HFFc6 (cell line): ENCODE results near the gene SV2B. TPM values are rescaled to one million over a fixed set of nuclear protein-coding genes. Genes with fewer than 3 reads are reported as not detected.

Source experiments
- DNase-seq: peaks from one replicate; pipeline ENCODE4 v3.0.0-alpha.2; 2018
- H3K27ac Mint-ChIP-seq: 2 replicates; pipeline ENCODE4 v1.8.0; 2020; ENCODE audit warnings: mild to moderate bottlenecking, mixed read lengths
- H3K27me3 Mint-ChIP-seq: 2 replicates; pipeline ENCODE4 v1.8.0; 2021; ENCODE audit warnings: mild to moderate bottlenecking, moderate library complexity, mixed read lengths; ENCODE audit not compliant: insufficient read depth
- H3K36me3 Mint-ChIP-seq: 2 replicates; pipeline ENCODE4 v1.8.0; 2021; ENCODE audit warnings: low read depth, mixed read lengths
- H3K4me1 Mint-ChIP-seq: 2 replicates; pipeline ENCODE4 v1.8.0; 2020; ENCODE audit warnings: low read depth, mixed read lengths
- H3K4me3 Mint-ChIP-seq: 2 replicates; pipeline ENCODE4 v1.8.0; 2020; ENCODE audit warnings: mild to moderate bottlenecking, moderate library complexity, mixed read lengths
- H3K9me3 Mint-ChIP-seq: 2 replicates; pipeline ENCODE4 v1.8.0; 2020; ENCODE audit warnings: mild to moderate bottlenecking, mixed read lengths
- long read RNA-seq: library from polyadenylated mRNA; unstranded; transcript quantifications from one replicate; pipeline ENCODE4 v2.0.0, GENCODE V29; 2019
- total RNA-seq, 6 experiments: library from RNA; stranded (reverse); fragmentation: NEBNext Ultra II Directional; extraction: Animal tissue kit (Norgen Biotek cat#: 25700); gene quantifications; 2 replicates in 1 of 6; 3 replicates in 5 of 6; pipeline ENCODE4 v1.2.3, GENCODE V29; 2021
- TF ChIP-seq, protein P1 (sequence below): fragments of 200-600 bp; sonication (generic); IDR thresholded peaks from 2 replicates; pipeline ENCODE4 v1.5.0; 2021; ENCODE audit warnings: antibody characterized with exemption, mild to moderate bottlenecking

Gene SV2B, protein sequence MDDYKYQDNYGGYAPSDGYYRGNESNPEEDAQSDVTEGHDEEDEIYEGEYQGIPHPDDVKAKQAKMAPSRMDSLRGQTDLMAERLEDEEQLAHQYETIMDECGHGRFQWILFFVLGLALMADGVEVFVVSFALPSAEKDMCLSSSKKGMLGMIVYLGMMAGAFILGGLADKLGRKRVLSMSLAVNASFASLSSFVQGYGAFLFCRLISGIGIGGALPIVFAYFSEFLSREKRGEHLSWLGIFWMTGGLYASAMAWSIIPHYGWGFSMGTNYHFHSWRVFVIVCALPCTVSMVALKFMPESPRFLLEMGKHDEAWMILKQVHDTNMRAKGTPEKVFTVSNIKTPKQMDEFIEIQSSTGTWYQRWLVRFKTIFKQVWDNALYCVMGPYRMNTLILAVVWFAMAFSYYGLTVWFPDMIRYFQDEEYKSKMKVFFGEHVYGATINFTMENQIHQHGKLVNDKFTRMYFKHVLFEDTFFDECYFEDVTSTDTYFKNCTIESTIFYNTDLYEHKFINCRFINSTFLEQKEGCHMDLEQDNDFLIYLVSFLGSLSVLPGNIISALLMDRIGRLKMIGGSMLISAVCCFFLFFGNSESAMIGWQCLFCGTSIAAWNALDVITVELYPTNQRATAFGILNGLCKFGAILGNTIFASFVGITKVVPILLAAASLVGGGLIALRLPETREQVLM
- not detected for total RNA-seq
- long read RNA-seq = 0 reads

DNA sequence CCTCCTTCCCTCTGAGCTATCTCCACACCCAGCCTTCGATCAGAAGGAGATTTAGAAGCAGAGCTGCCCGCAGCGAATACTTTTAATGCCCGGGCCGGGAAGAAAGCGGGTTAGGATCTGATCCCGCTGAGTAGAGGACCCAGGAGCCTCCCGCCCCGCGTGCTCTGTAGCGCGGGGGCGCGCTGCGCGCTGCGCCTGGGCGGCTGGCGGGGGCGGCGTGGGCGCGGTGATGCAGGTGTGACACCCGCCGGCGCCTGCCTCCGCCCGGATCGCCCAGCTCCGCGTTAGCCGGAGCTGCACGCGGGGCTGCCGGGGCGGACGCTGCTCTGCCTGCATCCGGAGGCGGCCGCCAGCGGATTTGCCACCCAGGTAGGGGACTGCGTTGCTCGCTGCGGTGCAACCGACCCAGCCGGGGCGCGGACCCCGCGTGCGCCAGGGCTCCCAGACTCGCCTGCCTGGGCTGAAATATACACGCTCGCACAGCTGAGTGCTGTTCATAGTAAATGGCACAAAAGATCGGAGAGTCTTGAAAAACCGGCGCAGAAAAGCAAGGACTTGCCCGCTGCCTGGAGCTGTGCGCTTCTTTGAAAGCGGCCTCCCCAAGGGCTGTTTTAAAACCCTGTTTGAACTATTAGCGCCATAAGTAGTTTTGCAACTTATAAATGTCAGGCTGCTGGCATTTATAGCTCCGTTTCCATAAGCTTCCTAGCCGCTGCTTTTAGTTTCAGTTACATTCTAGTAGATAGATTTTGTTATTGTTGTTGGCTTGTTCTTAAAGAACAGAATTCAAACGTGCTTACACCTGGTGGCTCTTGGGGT, at the start of gene SV2B:
TSS of gene SV2B (plus strand) at position 263 of the 819 bp plus-strand sequence. CDS start 126,007 bp downstream, outside the sequence.
- TF ChIP-seq, protein P1, sequence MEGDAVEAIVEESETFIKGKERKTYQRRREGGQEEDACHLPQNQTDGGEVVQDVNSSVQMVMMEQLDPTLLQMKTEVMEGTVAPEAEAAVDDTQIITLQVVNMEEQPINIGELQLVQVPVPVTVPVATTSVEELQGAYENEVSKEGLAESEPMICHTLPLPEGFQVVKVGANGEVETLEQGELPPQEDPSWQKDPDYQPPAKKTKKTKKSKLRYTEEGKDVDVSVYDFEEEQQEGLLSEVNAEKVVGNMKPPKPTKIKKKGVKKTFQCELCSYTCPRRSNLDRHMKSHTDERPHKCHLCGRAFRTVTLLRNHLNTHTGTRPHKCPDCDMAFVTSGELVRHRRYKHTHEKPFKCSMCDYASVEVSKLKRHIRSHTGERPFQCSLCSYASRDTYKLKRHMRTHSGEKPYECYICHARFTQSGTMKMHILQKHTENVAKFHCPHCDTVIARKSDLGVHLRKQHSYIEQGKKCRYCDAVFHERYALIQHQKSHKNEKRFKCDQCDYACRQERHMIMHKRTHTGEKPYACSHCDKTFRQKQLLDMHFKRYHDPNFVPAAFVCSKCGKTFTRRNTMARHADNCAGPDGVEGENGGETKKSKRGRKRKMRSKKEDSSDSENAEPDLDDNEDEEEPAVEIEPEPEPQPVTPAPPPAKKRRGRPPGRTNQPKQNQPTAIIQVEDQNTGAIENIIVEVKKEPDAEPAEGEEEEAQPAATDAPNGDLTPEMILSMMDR = no peak
- no peaks in the 10 kb centered on the region for H3K9me3 Mint-ChIP-seq
- no peak within 1 kb of the TSS for H3K27ac Mint-ChIP-seq
- H3K36me3 Mint-ChIP-seq = no peaks in the 10 kb centered on the region
- H3K4me3 Mint-ChIP-seq = peak within 1 kb of the TSS; percentile 79
- DNase-seq = no peak
- peaks cover 11% of the 10 kb centered on the region for H3K4me1 Mint-ChIP-seq
- peaks cover 21% of the 10 kb centered on the region for H3K27me3 Mint-ChIP-seq

DNA sequence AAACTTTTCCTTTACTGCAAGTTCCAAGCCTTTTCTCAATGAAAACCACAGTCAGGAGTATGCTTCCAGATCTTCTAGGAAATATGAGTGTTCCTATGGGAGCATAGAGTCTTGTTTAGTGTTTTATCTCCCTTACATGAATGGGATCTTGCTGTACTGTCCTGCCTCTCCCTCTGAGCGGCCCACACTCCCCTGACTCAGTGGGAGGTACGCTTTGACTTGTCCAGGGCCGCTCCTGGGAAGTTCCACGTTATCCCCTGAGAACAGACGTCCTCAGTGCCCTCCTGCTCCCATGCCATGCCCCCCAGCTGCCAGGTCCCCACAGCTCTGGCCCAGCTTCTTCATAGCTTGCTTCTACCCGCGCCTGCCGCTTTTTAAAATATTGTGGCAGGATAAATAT, 48.8 kb upstream of the SV2B start:
- Mint-ChIP-seq H3K27ac (no peak overlapping the region), H3K27me3 (peaks cover 15% of the 10 kb centered on the region; the same call in 1 of the 2 replicates), H3K36me3 (no peaks in the 10 kb centered on the region), H3K4me1 (peaks cover 38% of the 10 kb centered on the region), H3K4me3 (no peak overlapping the region), H3K9me3 (no peaks in the 10 kb centered on the region)
- no peak for DNase-seq
- TF ChIP-seq, protein P1 = no peak

DNA sequence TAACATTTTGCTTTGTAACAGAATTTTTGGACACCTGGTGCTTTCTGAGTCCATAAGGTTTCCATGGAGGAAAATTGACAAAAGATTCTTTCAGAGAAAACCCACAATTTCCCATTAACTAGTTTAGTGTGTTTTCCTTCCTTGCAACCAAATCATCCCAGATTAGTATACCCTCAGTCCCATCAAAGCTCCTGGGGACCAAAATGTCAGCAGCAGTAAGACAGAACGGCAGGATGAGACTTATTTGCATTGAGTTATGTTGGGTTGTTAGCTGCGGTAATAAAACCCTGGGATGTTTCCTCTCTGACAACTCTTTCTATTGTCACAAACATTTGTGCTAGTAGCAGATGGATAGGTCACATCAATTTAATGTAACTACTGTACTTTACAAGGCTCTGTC, 45.2 kb upstream of the SV2B start:
- H3K36me3 Mint-ChIP-seq = no peaks in the 10 kb centered on the region
- H3K27me3 Mint-ChIP-seq = peaks cover 30% of the 10 kb centered on the region
- peaks cover 24% of the 10 kb centered on the region for H3K4me1 Mint-ChIP-seq
- H3K27ac Mint-ChIP-seq = no peak overlapping the region
- no peak overlapping the region; the same call in 1 of the 2 replicates for H3K4me3 Mint-ChIP-seq
- DNase-seq = no peak
- no peaks in the 10 kb centered on the region for H3K9me3 Mint-ChIP-seq
- TF ChIP-seq, protein P1 = no peak

DNA sequence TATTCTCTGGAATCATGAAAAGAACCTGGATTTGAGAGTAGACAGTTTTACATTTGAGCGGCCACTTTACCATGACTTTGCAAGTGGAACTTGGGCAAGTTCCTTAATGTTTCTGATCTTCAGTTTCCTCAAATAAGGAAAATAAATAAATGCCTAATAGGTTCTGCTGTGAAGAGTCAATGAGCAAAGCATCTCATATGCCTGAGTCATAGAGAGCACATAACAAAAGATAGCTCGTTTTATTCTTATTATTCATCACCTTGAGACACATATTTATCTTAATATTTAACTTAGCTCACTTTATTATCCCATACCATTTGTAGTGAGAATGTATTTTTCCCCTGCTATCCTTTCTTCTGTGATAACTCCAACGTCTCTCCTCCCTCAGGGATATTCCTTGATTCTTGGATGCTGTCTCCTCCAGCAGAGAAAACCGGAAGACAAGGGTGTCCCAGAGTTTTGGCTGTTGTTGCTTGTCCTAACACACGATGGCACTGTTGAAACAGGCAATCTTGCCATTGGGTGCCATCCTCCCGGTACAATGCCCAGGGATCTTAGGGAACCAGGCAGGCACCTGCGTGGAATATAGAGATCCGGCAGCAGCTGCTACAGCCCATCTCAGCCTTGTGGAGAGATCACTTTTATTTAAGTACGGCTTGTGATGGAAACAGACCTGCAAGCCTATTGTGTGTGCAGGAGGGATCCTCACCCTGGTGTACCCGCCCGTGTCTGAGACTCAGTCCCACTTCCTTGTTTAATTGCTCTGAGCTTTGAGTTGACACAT, 44.3 kb upstream of the SV2B start:
- peaks cover 30% of the 10 kb centered on the region for H3K27me3 Mint-ChIP-seq
- no peaks in the 10 kb centered on the region for H3K9me3 Mint-ChIP-seq
- peak overlapping the region; percentile 73 for H3K4me3 Mint-ChIP-seq
- peaks cover 24% of the 10 kb centered on the region for H3K4me1 Mint-ChIP-seq
- H3K36me3 Mint-ChIP-seq = no peaks in the 10 kb centered on the region
- H3K27ac Mint-ChIP-seq = no peak overlapping the region
- TF ChIP-seq, protein P1 = peak; percentile 80
- DNase-seq = peak; percentile 71

DNA sequence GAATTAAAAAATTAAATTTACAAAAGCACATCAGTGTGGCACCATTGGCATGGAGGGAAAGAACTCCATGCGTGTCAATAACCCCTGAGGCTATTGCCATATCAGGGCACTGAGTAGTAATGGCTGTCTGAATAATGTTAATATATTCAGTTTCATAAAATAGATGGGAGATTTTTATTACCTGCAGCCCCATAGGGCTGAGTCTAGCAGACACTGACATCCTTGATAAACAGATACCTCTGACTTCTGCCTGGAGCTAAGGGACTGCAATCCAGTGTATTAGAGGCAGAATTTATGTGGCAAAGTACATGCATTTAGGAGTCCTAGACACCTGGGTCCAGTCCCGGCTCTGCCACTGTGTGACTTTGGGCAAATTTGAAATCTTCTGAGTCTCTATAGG, 38.8 kb upstream of the SV2B start:
- no peaks in the 10 kb centered on the region for H3K9me3 Mint-ChIP-seq
- DNase-seq = no peak

More for the DNA sequence above, 38.8 kb upstream of the SV2B start:
- Mint-ChIP-seq H3K27ac (no peak overlapping the region), H3K36me3 (no peaks in the 10 kb centered on the region), H3K27me3 (peaks cover 15% of the 10 kb centered on the region), H3K4me1 (peaks cover 3% of the 10 kb centered on the region), H3K4me3 (no peak overlapping the region)
- TF ChIP-seq, protein P1 = no peak
